NT2/D1 (cell line): ENCODE measurements around the gene ADGRA1.

Source experiments
- SUZ12 ChIP-seq: IDR thresholded peaks from 2 replicates; pipeline ENCODE4 v1.6.1; 2011; ENCODE audit not compliant: insufficient read length, insufficient read depth; ENCODE audit errors: extremely low read depth
- YY1 ChIP-seq: IDR thresholded peaks from 2 replicates; pipeline ENCODE4 v1.6.1; 2011; ENCODE audit not compliant: insufficient read length, insufficient read depth

DNA sequence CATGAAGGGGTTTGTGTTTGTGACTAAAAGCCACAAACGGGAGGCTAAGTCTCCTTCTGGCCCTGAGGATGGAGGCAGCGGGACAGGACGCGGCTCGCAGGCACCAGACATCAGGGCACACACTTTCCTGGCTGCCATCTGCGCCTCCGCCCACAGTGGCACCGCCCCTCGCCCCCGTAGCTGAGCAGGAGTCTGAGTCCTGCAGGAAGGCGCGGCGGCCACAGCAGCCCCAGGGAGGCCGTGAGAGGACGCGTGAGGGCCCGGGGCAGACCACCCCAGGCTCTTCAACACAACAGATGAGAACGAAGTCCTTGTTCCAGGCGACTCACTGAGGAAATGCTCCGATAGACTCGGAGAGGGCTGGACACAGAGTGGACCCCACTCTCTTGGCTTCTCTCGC, 6.6 kb downstream of the ADGRA1 start:
- TF ChIP-seq YY1: no peak
- no peak for TF ChIP-seq SUZ12
